Measurements from ENCODE around the gene TAS2R1. TPM values are rescaled to one million over a fixed set of nuclear protein-coding genes. Genes with fewer than 3 reads are reported as not detected.

The TAS2R1 gene
- total RNA-seq, 1 donor from 2014 or later: not detected

DNA sequence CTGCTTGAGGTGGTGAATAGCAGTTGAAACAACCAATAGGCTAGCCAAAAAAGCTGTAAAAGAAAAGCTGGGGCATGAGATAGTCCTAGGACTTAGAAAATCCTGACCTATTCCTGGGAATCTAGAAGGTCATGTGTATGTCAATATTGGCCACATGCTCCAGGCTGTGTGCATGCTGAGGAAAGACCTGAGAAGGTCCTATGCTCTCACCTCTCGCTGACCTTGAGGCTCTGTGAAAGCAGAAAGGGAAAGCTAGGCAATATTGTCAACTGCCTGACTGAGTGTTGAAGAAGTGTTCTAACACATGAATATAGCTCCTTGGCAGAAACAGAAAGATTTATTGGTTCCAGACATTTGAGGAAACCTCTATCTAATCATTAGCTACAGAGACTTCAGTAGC is 19.8 kb downstream of the TAS2R1 start:
- TF ChIP-seq, protein P1, sequence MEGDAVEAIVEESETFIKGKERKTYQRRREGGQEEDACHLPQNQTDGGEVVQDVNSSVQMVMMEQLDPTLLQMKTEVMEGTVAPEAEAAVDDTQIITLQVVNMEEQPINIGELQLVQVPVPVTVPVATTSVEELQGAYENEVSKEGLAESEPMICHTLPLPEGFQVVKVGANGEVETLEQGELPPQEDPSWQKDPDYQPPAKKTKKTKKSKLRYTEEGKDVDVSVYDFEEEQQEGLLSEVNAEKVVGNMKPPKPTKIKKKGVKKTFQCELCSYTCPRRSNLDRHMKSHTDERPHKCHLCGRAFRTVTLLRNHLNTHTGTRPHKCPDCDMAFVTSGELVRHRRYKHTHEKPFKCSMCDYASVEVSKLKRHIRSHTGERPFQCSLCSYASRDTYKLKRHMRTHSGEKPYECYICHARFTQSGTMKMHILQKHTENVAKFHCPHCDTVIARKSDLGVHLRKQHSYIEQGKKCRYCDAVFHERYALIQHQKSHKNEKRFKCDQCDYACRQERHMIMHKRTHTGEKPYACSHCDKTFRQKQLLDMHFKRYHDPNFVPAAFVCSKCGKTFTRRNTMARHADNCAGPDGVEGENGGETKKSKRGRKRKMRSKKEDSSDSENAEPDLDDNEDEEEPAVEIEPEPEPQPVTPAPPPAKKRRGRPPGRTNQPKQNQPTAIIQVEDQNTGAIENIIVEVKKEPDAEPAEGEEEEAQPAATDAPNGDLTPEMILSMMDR (conservative IDR thresholded peaks at IDR 0.05): no peak
- H3K36me3 Mint-ChIP-seq: no peaks in the 10 kb centered on the region
- H3K4me3 Mint-ChIP-seq: no peak overlapping the region
- DNase-seq (ENCODE audit: extremely low spot score, unreplicated experiment): no peak
- H3K27ac Mint-ChIP-seq: no peak overlapping the region
- H3K9me3 Mint-ChIP-seq: peaks cover 5% of the 10 kb centered on the region
- no peaks in the 10 kb centered on the region for H3K4me1 Mint-ChIP-seq (ENCODE audit: unreplicated experiment)
- H3K27me3 Mint-ChIP-seq: no peaks in the 10 kb centered on the region

DNA sequence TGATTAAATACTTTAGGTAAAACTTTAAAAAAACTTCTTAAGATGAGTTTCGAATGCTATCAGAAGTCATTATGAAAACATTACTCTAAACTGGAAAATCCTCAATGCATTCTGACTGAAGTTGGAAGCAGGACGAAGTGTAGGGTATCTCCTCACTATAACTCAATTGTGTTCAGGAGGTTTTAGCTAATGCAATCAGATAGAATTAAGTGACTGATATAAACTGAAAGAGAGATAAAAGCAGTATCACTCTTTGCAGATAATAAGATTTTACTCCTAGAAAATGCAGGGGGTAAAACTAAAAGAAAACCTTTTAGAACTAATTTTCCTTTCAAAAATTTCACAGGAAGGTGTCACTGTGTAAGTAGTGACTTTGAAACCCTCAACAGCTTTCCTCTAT is 22.1 kb downstream of the TAS2R1 start:
- Mint-ChIP-seq H3K9me3 (peaks cover 11% of the 10 kb centered on the region), H3K4me3 (no peak overlapping the region), H3K4me1 (ENCODE audit: unreplicated experiment) (no peaks in the 10 kb centered on the region), H3K27me3 (peaks cover 3% of the 10 kb centered on the region), H3K36me3 (no peaks in the 10 kb centered on the region), H3K27ac (no peak overlapping the region)
- DNase-seq (ENCODE audit: extremely low spot score, unreplicated experiment): no peak
- TF ChIP-seq, protein P1 (conservative IDR thresholded peaks at IDR 0.05): no peak

DNA sequence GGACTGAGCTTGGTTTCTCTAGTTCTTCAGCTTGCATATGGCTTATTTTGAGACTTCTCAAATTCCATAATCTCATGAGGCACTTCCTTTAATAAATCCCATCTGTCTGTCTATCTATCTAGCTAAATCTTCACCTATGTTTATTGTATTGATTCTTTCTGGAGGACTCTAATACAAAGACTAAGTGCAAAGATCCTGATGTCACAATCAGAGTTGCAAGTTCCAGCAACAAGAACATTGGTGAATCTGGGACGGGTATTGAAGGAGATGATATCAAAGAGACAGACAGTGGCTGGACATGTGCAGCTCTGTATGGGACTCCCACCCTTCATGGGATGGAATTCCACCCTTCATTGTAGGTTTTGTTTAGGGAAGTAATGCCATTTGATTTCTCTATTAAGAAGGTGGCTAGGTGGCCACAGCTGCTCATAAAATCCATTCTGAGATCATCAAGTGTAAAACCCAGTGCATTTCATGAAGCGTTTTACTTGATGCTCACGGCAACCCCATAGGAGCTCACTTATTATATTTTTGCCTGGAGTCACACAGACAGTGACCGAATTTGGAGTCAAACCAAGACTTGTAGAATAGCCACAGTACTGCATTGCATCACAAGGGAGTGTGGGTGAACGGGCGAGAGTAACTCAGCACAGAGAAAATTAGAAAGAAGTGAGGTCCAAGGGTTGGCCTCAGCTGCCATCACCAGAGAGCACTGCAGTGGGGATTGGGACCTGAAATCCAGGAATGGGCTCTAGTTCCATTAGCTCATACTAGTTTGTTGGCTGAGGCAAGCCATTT is 24.9 kb downstream of the TAS2R1 start:
- TF ChIP-seq, protein P1 (conservative IDR thresholded peaks at IDR 0.05): no peak
- Mint-ChIP-seq H3K9me3 (peaks cover 11% of the 10 kb centered on the region), H3K36me3 (no peaks in the 10 kb centered on the region), H3K27ac (no peak overlapping the region), H3K4me1 (ENCODE audit: unreplicated experiment) (no peaks in the 10 kb centered on the region), H3K4me3 (no peak overlapping the region), H3K27me3 (peaks cover 9% of the 10 kb centered on the region)
- DNase-seq (ENCODE audit: extremely low spot score, unreplicated experiment): no peak

DNA sequence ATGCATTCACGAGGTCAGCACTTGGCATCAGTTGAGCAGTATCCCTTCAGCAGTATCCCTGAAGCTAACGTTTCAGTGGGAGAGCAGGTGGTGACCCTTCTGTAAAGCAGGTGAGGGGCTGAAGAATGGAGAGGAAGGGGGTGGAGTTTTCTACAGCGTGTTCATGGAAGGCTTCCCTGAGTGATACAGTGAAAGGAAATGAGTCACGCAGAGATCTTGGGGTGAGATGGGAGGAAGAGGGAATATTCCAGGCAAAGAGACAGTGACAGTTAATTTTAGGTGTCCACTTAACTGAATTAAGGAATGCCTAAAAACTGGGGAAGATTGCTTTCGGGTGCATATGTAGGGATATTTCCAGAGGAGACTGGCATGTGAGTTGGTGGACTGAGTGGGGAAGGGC is 25.7 kb downstream of the TAS2R1 start:
- no peaks in the 10 kb centered on the region for H3K4me1 Mint-ChIP-seq (ENCODE audit: unreplicated experiment)
- peaks cover 9% of the 10 kb centered on the region for H3K27me3 Mint-ChIP-seq
- DNase-seq (ENCODE audit: extremely low spot score, unreplicated experiment): no peak
- TF ChIP-seq, protein P1 (conservative IDR thresholded peaks at IDR 0.05): no peak
- peaks cover 11% of the 10 kb centered on the region for H3K9me3 Mint-ChIP-seq
- no peak overlapping the region for H3K27ac Mint-ChIP-seq
- no peaks in the 10 kb centered on the region for H3K36me3 Mint-ChIP-seq
- H3K4me3 Mint-ChIP-seq: no peak overlapping the region

DNA sequence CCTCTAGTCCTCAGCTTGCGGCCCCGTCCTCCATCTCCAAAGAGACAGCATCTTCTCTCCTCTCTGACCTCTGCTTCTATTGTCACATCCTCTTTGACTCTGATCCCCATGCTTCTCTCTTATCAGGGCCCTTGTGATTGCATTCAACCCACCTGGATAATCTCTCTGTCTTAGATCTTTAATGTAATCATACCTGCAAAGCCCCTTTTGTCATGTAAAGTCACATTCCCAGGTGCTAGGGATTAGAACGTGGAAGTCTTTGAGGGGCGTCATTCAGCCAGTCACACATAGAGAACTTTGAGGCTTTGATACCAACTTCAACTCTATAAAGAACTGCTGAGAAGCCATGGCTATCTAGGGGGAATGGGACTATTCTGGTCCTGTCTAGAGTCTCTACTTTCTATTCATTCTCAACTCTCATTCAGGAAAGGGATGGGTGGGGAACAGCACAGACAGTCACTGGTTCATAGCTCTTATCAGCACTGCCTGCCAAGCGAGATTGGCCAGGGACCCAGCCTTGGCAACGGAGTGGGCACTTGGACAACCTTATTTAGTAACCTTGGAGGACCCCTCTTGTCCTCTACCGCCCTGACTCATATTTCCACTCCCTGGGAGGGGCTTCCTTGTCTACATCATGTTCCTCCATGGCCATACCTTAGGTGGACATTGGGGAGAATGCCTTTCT is 29.0 kb downstream of the TAS2R1 start:
- TF ChIP-seq, protein P1 (conservative IDR thresholded peaks at IDR 0.05): no peak
- Mint-ChIP-seq H3K27ac (no peak overlapping the region), H3K27me3 (peaks cover 20% of the 10 kb centered on the region), H3K4me1 (ENCODE audit: unreplicated experiment) (peaks cover 11% of the 10 kb centered on the region), H3K36me3 (no peaks in the 10 kb centered on the region), H3K9me3 (peaks cover 11% of the 10 kb centered on the region), H3K4me3 (no peak overlapping the region)
- no peak for DNase-seq (ENCODE audit: extremely low spot score, unreplicated experiment)

All from type B pancreatic cell (in vitro differentiated cells).